OCI-LY1 (cell line): ENCODE measurements around the gene ST6GALNAC2.

Experiments used
- H2AFZ ChIP-seq: fragments of 200-600 bp; sonication (generic), shearing (Covaris generic); 2 replicates; pipeline ENCODE4 v1.6.0; 2014; ENCODE audit warnings: antibody characterized with exemption, mild to moderate bottlenecking, low read length
- H3F3A ChIP-seq: fragments of 200-600 bp; sonication (generic), shearing (Covaris generic); 2 replicates; pipeline ENCODE4 v1.6.0; 2014; ENCODE audit warnings: mild to moderate bottlenecking, antibody characterized with exemption, low read length, moderate library complexity; ENCODE audit not compliant: insufficient read depth
- H3K27ac ChIP-seq: fragments of 200-600 bp; sonication (generic); 2 replicates; pipeline ENCODE4 v1.5.1; 2014; ENCODE audit warnings: low read length, mixed run types, mild to moderate bottlenecking, low read depth; ENCODE audit not compliant: poor library complexity, severe bottlenecking
- H3K27me3 ChIP-seq: fragments of 200-600 bp; sonication (generic); 2 replicates; pipeline ENCODE4 v1.6.0; 2014; ENCODE audit warnings: antibody characterized with exemption, mild to moderate bottlenecking, low read length, moderate library complexity; ENCODE audit not compliant: insufficient read depth
- H3K36me3 ChIP-seq: fragments of 200-600 bp; sonication (generic); 2 replicates; pipeline ENCODE4 v1.6.1; 2014; ENCODE audit warnings: mild to moderate bottlenecking, antibody characterized with exemption, low read length, moderate library complexity, mixed read lengths; ENCODE audit not compliant: insufficient read depth
- H3K4me1 ChIP-seq: fragments of 200-600 bp; sonication (generic); 2 replicates; pipeline ENCODE4 v1.5.1; 2014; ENCODE audit warnings: mild to moderate bottlenecking, low read length, moderate library complexity; ENCODE audit not compliant: insufficient read depth, severe bottlenecking
- H3K4me2 ChIP-seq: fragments of 200-600 bp; sonication (generic), shearing (Covaris generic); 2 replicates; pipeline ENCODE4 v1.6.1; 2014; ENCODE audit warnings: low read length
- H3K4me3 ChIP-seq: fragments of 200-600 bp; sonication (generic); 2 replicates; pipeline ENCODE4 v1.5.1; 2014; ENCODE audit warnings: low read length, low read depth, mild to moderate bottlenecking, mixed read lengths; ENCODE audit not compliant: poor library complexity, severe bottlenecking
- H3K79me2 ChIP-seq: fragments of 200-600 bp; shearing (Covaris generic); 2 replicates; pipeline ENCODE4 v1.6.1; 2016; ENCODE audit warnings: mixed run types, low read length, mixed read lengths; ENCODE audit not compliant: insufficient read depth
- H3K9ac ChIP-seq: fragments of 200-600 bp; sonication (generic), shearing (Covaris generic); 2 replicates; pipeline ENCODE4 v1.6.1; 2014; ENCODE audit warnings: mild to moderate bottlenecking, low read length, mixed read lengths
- H3K9me2 ChIP-seq: fragments of 200-600 bp; sonication (generic), shearing (Covaris generic); 2 replicates; pipeline ENCODE4 v1.6.1; 2014; ENCODE audit warnings: low read depth, mild to moderate bottlenecking, low read length, mixed read lengths
- H3K9me3 ChIP-seq: fragments of 200-600 bp; shearing (Covaris generic); 2 replicates; pipeline ENCODE4 v1.6.1; 2014; ENCODE audit warnings: low read length, mixed read lengths
- H4K20me1 ChIP-seq: fragments of 200-600 bp; sonication (generic), shearing (Covaris generic); 2 replicates; pipeline ENCODE4 v1.6.0; 2016; ENCODE audit warnings: mild to moderate bottlenecking, low read length; ENCODE audit not compliant: insufficient read depth
- CTCF ChIP-seq: fragments of 200-600 bp; sonication (generic), shearing (Covaris generic); IDR thresholded peaks from 2 replicates; pipeline ENCODE4 v1.5.1; 2017; ENCODE audit warnings: mild to moderate bottlenecking, antibody characterized with exemption, low read length, moderate library complexity, mixed read lengths
- EZH2 ChIP-seq: fragments of 200-600 bp; sonication (generic), shearing (Covaris generic); IDR thresholded peaks from 2 replicates; pipeline ENCODE4 v1.8.0; 2017; ENCODE audit warnings: borderline replicate concordance, mixed run types, mild to moderate bottlenecking, antibody characterized with exemption, low read length, moderate library complexity, mixed read lengths

Gene ST6GALNAC2

GRCh38 chr17:76537578-76538280, 47.9 kb downstream of the ST6GALNAC2 start, which contains the start of gene CYGB:
Gene CYGB (minus strand): TSS chr17:76537709. CDS start chr17:76537542, 167 bp downstream.
- Histone ChIP-seq H3K9ac (no peak within 1 kb of the TSS), H3K9me3 (no peaks in the 10 kb centered on the region), H3K27ac (no peak within 1 kb of the TSS), H3K9me2 (no peaks in the 10 kb centered on the region), H3K4me3 (no peak within 1 kb of the TSS), H3K4me1 (no peaks in the 10 kb centered on the region), H2AFZ (no peak within 1 kb of the TSS), H3K79me2 (no peaks in the 10 kb centered on the region), H3K27me3 (no peaks in the 10 kb centered on the region; the same call in 1 of the 2 replicates), H3K4me2 (no peak within 1 kb of the TSS), H3K36me3 (no peaks in the 10 kb centered on the region), H4K20me1 (no peaks in the 10 kb centered on the region), H3F3A (no peaks in the 10 kb centered on the region)
- TF ChIP-seq EZH2, result no peak
- no peak for TF ChIP-seq CTCF

- TF ChIP-seq EZH2, result no peak
- no peak for TF ChIP-seq CTCF
- no peaks in the 10 kb centered on the region for H3K36me3 ChIP-seq
- H3K4me1 ChIP-seq, result no peaks in the 10 kb centered on the region
- H3K79me2 ChIP-seq, result no peaks in the 10 kb centered on the region
- H3K9ac ChIP-seq, result no peak overlapping the region
- H4K20me1 ChIP-seq, result no peaks in the 10 kb centered on the region
- no peak overlapping the region for H2AFZ ChIP-seq
- no peaks in the 10 kb centered on the region; the same call in 1 of the 2 replicates for H3K27me3 ChIP-seq
- H3K9me2 ChIP-seq, result no peaks in the 10 kb centered on the region
- H3K4me3 ChIP-seq, result no peak overlapping the region
- no peaks in the 10 kb centered on the region for H3K9me3 ChIP-seq
- H3K4me2 ChIP-seq, result no peak overlapping the region
- H3F3A ChIP-seq, result no peaks in the 10 kb centered on the region
- no peak overlapping the region for H3K27ac ChIP-seq
These were observed 48.4 kb downstream of the ST6GALNAC2 start for GRCh38 chr17:76537288-76537577.

- no peaks in the 10 kb centered on the region for H3K9me3 ChIP-seq
- no peaks in the 10 kb centered on the region for H4K20me1 ChIP-seq
- H3K36me3 ChIP-seq, result no peaks in the 10 kb centered on the region
- H3K4me1 ChIP-seq, result no peaks in the 10 kb centered on the region
- no peaks in the 10 kb centered on the region for H3F3A ChIP-seq
- H3K79me2 ChIP-seq, result no peaks in the 10 kb centered on the region
- H3K9ac ChIP-seq, result no peak overlapping the region
- H3K4me2 ChIP-seq, result no peak overlapping the region
- H3K9me2 ChIP-seq, result no peaks in the 10 kb centered on the region
- no peak for TF ChIP-seq CTCF
- no peak for TF ChIP-seq EZH2
- no peak overlapping the region for H3K27ac ChIP-seq
- H2AFZ ChIP-seq, result no peak overlapping the region
- H3K4me3 ChIP-seq, result no peak overlapping the region
- no peaks in the 10 kb centered on the region; the same call in 1 of the 2 replicates for H3K27me3 ChIP-seq
These were observed 49.0 kb downstream of the ST6GALNAC2 start for GRCh38 chr17:76536511-76537287.
